Mammary epithelial cell (primary cell): ENCODE data around the gene COL4A1.

Source experiments
- CTCF ChIP-seq, 2 donors: IDR thresholded peaks in 1 of 2; conservative IDR thresholded peaks in 1 of 2; 2 replicates each; pipeline ENCODE4 v1.5.1; 2011 to 2012; ENCODE audit warnings: inconsistent platforms in 2 of 2, low read length in 2 of 2, mild to moderate bottlenecking in 2 of 2, control low read depth in 1 of 2, low read depth in 1 of 2; ENCODE audit not compliant: insufficient read depth in 1 of 2; ENCODE audit errors: extremely low read depth in 1 of 2
- EZH2 ChIP-seq: IDR thresholded peaks from 2 replicates; pipeline ENCODE4 v1.6.1; 2012; ENCODE audit warnings: low read length, inconsistent platforms, borderline replicate concordance

DNA sequence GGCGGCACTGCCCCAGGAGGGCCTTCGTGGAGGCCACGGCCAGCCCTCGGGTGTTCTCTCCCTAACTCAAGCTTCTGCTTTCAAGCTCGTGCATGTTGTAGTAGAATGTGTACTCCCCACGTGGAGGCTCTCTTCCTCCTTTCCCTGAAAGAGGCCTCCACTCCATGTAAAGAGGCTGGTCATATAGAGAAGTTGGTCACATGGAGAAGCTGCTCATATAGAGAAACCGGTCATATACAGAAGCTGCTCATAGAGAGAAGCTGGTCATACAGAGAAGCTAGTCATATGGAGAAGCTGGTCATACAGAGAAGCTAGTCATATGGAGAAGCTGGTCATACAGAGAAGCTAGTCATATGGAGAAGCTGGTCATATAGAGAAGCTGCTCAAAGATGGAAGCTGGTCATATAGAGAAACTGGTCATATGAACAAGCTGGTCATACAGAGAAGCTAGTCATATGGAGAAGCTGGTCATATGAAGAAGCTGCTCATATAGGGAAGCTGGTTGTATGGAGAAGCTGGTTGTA lies 152.5 kb downstream of the COL4A1 start:
- TF ChIP-seq CTCF (conservative IDR thresholded peaks at IDR 0.05 in 1 of 2, IDR thresholded peaks at IDR 0.05 in 1 of 2; ENCODE audit: extremely low read depth in 1 of 2, insufficient read depth in 1 of 2, low read depth in 1 of 2, low read length in 2 of 2) = no peak
- no peak for TF ChIP-seq EZH2
